ENCODE data around the gene FNIP1.

GRCh38 chr5:131758520-131758900 lies 38.3 kb downstream of the FNIP1 start:
- TF ChIP-seq CTCF (IDR thresholded peaks at IDR 0.05) (no peak), POLR2A (IDR thresholded peaks at IDR 0.05) (no peak)
